ENCODE data around the gene CDH4.

DNA sequence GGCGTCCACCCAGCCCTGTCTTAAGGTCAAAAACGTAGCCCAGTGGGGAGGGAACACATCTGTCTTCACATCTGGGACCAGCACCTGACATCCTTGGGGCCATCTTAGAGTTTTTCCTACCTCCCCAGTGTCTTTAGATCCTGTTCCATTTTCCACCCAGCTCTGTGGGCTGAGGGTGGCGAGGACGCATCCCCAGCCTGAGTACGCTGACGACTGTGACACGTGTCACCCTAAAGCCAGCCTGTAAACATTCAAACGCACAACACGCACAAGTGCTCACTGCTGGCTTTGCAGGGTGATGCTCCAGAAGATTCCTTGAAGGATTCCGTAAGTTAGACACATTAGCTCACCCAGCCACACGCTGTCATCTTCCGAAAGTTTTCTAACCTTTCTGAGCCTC is 597.8 kb downstream of the CDH4 start:
- TF ChIP-seq CTCF (IDR thresholded peaks at IDR 0.05) = no peak
- no peak for TF ChIP-seq ZFX (IDR thresholded peaks at IDR 0.05; ENCODE audit: borderline replicate concordance)
